ENCODE results near the gene COX5A.

COX5A gene

GRCh38 chr15:74885461-74885860 is 52.4 kb downstream of the COX5A start:
- H3K9me3 Mint-ChIP-seq: peaks cover 4% of the 10 kb centered on the region
- no peaks in the 10 kb centered on the region for H3K27me3 Mint-ChIP-seq
- H3K27ac Mint-ChIP-seq: no peak overlapping the region
- DNase-seq (ENCODE audit: low spot score in 2 of 2) (no peak), ATAC-seq (ENCODE audit: low read depth) (no peak)
- no peak overlapping the region for H3K4me3 Mint-ChIP-seq
- H3K4me1 Mint-ChIP-seq: peaks cover 14% of the 10 kb centered on the region
- no peaks in the 10 kb centered on the region for H3K36me3 Mint-ChIP-seq

GRCh38 chr15:74884428-74885223 is 53.2 kb downstream of the COX5A start:
- H3K27me3 Mint-ChIP-seq: no peaks in the 10 kb centered on the region
- ATAC-seq (ENCODE audit: low read depth) (no peak), DNase-seq (ENCODE audit: low spot score in 2 of 2) (no peak)
- H3K27ac Mint-ChIP-seq: no peak overlapping the region
- no peaks in the 10 kb centered on the region for H3K36me3 Mint-ChIP-seq
- no peak overlapping the region for H3K4me3 Mint-ChIP-seq
- H3K9me3 Mint-ChIP-seq: peaks cover 4% of the 10 kb centered on the region
- peaks cover 10% of the 10 kb centered on the region for H3K4me1 Mint-ChIP-seq

- no peak for ATAC-seq (ENCODE audit: low read depth)
- no peaks in the 10 kb centered on the region for H3K36me3 Mint-ChIP-seq
- peaks cover 4% of the 10 kb centered on the region for H3K4me1 Mint-ChIP-seq
- H3K4me3 Mint-ChIP-seq: no peak overlapping the region
- peak overlapping the region; percentile 35 for H3K27ac Mint-ChIP-seq
- H3K27me3 Mint-ChIP-seq: no peaks in the 10 kb centered on the region
- H3K9me3 Mint-ChIP-seq: peaks cover 4% of the 10 kb centered on the region
- no peak for DNase-seq (ENCODE audit: low spot score in 2 of 2)
Observed at GRCh38 chr15:74882528-74882927, 55.3 kb downstream of the COX5A start.

- ATAC-seq (ENCODE audit: low read depth) (no peak), DNase-seq (ENCODE audit: low spot score in 2 of 2) (no peak)
- Mint-ChIP-seq H3K27me3 (no peaks in the 10 kb centered on the region), H3K4me3 (no peak overlapping the region), H3K9me3 (peaks cover 4% of the 10 kb centered on the region), H3K36me3 (no peaks in the 10 kb centered on the region), H3K4me1 (peaks cover 4% of the 10 kb centered on the region), H3K27ac (no peak overlapping the region)
Observed at GRCh38 chr15:74878273-74878672, 59.6 kb downstream of the COX5A start.

GRCh38 chr15:74873756-74874424 is 64.0 kb downstream of the COX5A start:
- Mint-ChIP-seq H3K9me3 (no peaks in the 10 kb centered on the region), H3K4me1 (peaks cover 33% of the 10 kb centered on the region), H3K4me3 (peak overlapping the region; percentile 88), H3K27ac (peak overlapping the region; percentile 81), H3K36me3 (peaks cover 2% of the 10 kb centered on the region), H3K27me3 (no peaks in the 10 kb centered on the region)
- no peak for ATAC-seq (ENCODE audit: low read depth)
- no peak for DNase-seq (ENCODE audit: low spot score in 2 of 2)

GRCh38 chr15:74873036-74873755 is 64.7 kb downstream of the COX5A start, which contains the start of gene SCAMP2:
TSS of gene SCAMP2 (minus strand) at chr15:74873365. CDS start at chr15:74873255, 110 bp downstream.
- no peaks in the 10 kb centered on the region for H3K27me3 Mint-ChIP-seq
- peak; percentile 90 for ATAC-seq (ENCODE audit: low read depth)
- no peaks in the 10 kb centered on the region for H3K9me3 Mint-ChIP-seq
- peak within 1 kb of the TSS; percentile 81 for H3K27ac Mint-ChIP-seq
- DNase-seq (ENCODE audit: low spot score in 2 of 2): peak; percentile 87 to 93
- H3K36me3 Mint-ChIP-seq: peaks cover 2% of the 10 kb centered on the region
- H3K4me1 Mint-ChIP-seq: peaks cover 33% of the 10 kb centered on the region
- peak within 1 kb of the TSS; percentile 88 for H3K4me3 Mint-ChIP-seq

- ATAC-seq (ENCODE audit: low read depth): no peak
- H3K4me1 Mint-ChIP-seq: peaks cover 39% of the 10 kb centered on the region
Observed at GRCh38 chr15:74872702-74873035, 65.2 kb downstream of the COX5A start.

GRCh38 chr15:74870436-74871215 is 67.2 kb downstream of the COX5A start:
- DNase-seq (ENCODE audit: low spot score in 2 of 2) (no peak), ATAC-seq (ENCODE audit: low read depth) (no peak)
- H3K36me3 Mint-ChIP-seq: peaks cover 16% of the 10 kb centered on the region
- H3K4me3 Mint-ChIP-seq: peak overlapping the region; percentile 77
- H3K27me3 Mint-ChIP-seq: no peaks in the 10 kb centered on the region
- no peaks in the 10 kb centered on the region for H3K9me3 Mint-ChIP-seq
- H3K27ac Mint-ChIP-seq: peak overlapping the region; percentile 69
- H3K4me1 Mint-ChIP-seq: peaks cover 51% of the 10 kb centered on the region

More at GRCh38 chr15:74872702-74873035, 65.2 kb downstream of the COX5A start:
- Mint-ChIP-seq H3K27me3 (no peaks in the 10 kb centered on the region), H3K36me3 (peaks cover 8% of the 10 kb centered on the region), H3K9me3 (no peaks in the 10 kb centered on the region), H3K4me3 (peak overlapping the region; percentile 88), H3K27ac (peak overlapping the region; percentile 81)
- DNase-seq (ENCODE audit: low spot score in 2 of 2): no peak

All from memory B cell (primary cell).